ENCODE data around the gene ZFP37.
A peak's percentile ranks its signal among the peaks of the same experiment; 100 is the strongest.
"Not testable (repeated sequence)": the region's sequence is repeated elsewhere in the genome, so short reads cannot be mapped to it uniquely, and the experiment has no call there.

ZFP37 gene

DNA sequence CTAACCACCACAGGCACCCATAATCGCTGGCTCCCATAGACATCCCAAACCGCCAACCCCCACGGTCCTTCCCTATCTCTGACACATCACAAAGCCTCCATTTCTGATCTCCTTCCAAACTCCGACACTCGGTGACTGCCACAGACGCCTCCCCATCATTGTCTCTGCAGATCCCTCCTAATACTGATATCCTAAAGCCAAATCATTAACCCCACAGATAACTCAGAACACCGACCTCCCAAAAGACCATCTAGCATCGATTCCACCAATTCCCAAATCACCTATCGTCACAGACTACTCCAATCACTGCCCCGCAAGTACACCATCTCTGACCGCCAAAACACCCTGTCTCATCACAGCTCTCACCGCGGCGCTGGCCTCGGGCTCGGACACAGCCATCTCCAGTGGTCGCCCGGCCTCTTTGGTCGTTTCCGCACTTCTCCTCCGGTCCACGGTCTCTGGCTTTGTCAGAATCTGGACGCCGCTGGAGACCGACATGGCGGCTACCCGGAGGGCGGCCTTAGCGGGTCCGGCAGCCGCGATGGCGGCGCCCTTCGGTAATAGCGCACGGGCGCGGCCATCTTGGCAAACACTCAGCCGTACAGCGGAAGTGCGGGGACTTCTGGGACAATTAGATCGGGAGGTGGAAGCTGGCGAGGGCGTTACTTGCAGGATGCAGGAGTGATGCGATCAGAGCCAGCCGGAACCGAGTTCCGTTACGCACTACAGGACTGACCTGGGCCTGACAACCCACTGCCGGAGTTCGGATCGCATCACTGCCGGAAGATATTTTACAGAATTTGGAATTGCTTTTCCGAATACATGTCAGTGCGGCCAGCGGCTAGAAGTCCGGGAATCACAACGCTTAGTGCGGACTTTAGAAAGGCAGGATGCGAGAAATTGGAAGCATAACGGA lies at the start of gene ZFP37:
ZFP37 (minus strand) TSS at position 534 of the 916 bp plus-strand sequence; CDS start at position 498, 36 bp downstream.
- peak; percentile 75 to 83 for DNase-seq

DNA sequence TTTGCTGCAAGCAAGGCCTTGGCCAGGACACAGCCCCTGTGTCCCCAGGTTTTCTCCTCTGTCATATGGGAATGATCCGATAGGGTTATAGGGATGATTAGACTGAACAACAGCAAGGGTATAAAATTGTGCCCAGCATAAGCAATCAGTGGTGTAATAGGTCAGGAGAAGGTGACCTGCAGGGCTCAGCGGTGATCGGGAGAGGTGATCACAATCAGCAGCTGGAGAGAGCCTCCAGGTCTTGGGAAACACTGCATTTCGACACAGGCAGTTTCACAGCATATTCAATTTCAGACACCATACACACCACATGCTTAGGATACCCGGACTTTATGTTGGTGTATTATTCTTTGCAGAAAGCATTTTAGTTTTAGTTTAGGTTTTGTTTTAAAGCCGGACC lies 48.8 kb upstream of the ZFP37 start:
- DNase-seq = not testable (repeated sequence)

- DNase-seq = no peak
These were observed 39.0 kb upstream of the ZFP37 start for GRCh38 chr9:113095561-113095960.

DNA sequence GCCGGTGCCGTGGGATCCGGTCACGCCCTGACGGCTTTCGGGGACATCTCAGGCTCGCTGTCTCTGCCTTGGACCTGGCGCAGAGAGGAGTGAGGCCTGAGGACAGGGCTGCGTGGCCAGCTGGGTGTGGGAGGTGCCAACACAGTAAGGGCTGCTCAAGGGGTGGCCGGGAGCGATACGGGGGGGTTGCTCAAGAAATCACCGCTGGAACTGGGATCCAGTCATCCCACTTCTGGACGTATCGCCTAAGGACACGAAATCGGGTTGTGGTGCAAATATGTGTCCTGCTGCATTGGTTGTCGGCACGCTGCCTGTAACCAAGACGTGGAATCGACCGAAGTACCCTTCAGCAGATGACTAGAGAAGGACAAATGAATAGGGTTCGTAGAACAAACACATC lies 33.4 kb upstream of the ZFP37 start:
- not testable (repeated sequence) for DNase-seq

GRCh38 chr9:113089143-113089505 lies 32.6 kb upstream of the ZFP37 start:
- not testable (repeated sequence) for DNase-seq

- not testable (repeated sequence) for DNase-seq
These were observed 32.1 kb upstream of the ZFP37 start for GRCh38 chr9:113088456-113089142.

DNA sequence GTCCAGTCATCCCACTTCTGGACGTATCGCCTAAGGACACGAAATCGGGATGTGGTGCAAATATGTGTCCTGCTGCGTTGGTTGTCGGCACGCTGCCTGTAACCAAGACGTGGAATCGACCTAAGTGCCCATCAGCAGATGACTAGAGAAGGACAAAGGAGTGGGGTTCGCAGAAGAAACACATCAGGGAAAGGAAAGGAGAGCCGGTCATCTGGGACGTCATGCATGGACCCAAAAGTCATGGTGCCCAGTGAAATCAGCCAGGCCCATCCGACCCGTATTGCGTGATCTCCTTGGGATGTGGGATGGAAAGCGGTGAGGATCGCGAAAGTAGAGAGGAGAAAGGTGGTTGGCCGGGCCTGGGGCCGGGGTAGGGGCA lies 6.4 kb upstream of the ZFP37 start:
- not testable (repeated sequence) for DNase-seq

DNA sequence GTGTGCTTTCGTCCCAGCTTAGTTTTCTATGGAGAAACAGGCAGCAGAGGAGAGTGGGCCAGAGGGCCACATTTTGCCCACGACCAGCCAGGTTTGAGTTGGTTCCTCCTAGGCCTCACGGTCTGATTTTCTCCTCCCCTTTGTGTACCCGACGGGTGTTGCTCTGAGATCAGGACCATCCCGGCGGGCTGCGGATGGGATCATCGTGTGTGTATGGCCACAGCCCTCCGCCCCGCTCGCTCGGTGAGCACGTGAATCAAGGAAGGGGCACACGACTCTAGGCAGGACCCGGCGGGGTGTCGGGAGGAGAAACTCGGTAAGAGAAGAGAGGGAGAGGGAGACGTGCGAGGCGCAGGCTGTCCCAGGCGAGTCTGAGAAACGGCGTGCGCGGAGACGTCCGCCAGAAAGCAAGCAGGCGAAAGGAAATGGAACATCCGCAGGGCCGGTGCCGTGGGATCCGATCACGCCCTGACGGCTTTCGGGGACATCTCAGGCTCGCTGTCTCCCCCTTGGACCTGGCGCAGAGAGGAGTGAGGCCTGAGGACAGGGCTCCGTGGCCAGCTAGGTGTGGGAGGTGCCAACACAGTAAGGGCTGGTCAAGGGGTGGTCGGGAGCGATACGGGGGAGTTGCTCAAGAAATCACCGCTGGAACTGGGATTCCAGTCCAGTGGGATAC lies 5.9 kb upstream of the ZFP37 start:
- not testable (repeated sequence) for DNase-seq

GRCh38 chr9:113061072-113061850 lies 4.7 kb upstream of the ZFP37 start:
- not testable (repeated sequence) for DNase-seq

GRCh38 chr9:113059581-113060284 lies 3.2 kb upstream of the ZFP37 start:
- peak in 1 of 2 experiments; percentile 11 for DNase-seq

GRCh38 chr9:113057193-113057592 lies 669 bp upstream of the ZFP37 start:
- no peak for DNase-seq

DNA sequence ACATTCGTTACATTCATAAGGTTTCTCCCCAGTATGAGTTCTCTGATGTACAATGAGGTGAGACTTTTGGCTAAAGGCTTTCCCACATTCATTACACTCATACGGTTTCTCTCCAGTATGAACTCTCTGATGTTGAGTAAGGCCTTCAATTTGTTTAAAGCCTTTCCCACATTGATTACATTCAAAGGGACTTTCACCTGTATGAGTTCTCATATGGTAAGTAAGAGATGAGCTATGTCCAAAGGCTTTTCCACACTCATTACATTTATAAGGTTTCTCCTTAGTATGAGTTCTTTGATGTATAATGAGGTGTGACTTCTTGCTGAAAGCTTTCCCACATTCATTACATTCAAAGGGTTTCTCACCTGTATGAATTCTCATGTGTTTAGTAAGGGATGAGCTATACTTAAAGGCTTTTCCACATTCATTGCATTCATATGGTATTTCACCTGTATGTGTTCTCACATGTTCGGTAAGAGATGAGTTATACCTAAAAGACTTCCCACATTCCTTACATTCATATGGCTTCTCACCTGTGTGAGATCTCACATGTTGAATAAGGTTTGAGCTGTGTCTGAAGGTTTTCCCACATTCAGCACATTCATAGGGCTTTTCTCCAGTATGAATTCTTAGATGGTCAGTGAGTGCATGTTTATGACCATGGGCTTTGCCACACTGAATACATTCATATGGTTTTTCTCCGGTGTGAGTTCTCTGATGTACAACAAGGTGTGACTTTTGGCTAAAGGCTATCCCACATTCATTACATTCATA lies 13.5 kb downstream of the ZFP37 start:
- no peak for DNase-seq

GRCh38 chr9:113026200-113026599 lies 30.3 kb downstream of the ZFP37 start:
- DNase-seq = no peak

GRCh38 chr9:113018247-113018646 lies 38.3 kb downstream of the ZFP37 start:
- no peak for DNase-seq

GRCh38 chr9:113012492-113012891 lies 44.0 kb downstream of the ZFP37 start:
- DNase-seq = no peak

DNA sequence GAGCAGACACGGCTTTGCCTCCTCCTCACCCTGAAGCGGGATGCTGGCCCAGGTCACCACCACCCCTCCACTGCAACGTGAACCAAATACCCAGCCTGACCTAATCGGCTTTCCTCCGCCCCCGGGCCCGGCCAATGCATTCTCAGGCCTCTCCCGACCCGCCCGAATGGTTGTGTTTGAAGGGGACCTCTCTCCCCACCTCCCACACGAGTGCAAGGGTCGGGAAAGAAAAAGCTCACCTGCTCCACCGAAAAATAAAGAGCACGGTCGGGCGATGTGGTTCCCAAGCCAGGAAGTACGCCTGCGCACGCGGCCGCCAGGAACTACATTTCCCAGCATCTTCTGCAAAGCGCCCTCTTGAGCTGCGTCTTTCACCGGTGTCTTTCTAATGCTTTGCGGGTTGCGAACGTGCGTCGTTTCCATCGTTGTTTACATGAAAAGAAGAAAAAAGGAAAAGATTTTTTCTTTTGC lies 44.6 kb downstream of the ZFP37 start, which contains the start of gene ZNF883:
ZNF883 (minus strand) TSS at position 282 of the 471 bp plus-strand sequence.
- peak; percentile 22 to 27 for DNase-seq

DNA sequence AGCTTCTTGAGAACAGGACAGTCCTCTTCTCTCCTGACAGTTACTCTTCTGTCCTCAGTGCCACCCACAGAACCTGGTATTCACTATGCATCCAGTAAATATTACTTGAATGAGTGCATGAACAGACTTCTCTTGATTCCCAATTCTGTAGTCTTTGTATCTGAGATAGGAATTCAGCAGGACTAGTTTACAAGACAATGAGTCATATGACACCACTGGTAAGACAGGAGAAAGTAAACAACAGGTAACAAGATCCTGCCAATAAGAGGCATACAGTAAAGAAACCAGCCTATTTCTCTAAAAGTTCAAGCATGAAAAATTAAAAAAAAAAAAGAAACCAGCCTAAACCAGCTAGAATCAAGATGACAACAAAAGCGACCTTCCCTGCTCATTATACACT lies 50.7 kb downstream of the ZFP37 start:
- DNase-seq = no peak

GRCh38 chr9:112997236-112997941 lies 59.1 kb downstream of the ZFP37 start:
- DNase-seq = no peak
